Daoy (cell line): ENCODE measurements around the gene LY6G5B. TPM values are rescaled to one million over a fixed set of nuclear protein-coding genes. Genes with fewer than 3 reads are reported as not detected.

ENCODE experiments used
- DNase-seq: peaks from one replicate; pipeline ENCODE4 v3.0.0-alpha.2; 2015; ENCODE audit warnings: low read depth
- total RNA-seq: library from RNA; depleted of rRNA; stranded (reverse); fragments of >200 nt; shearing (Covaris generic); gene quantifications from 2 replicates; pipeline ENCODE4 v1.2.3, GENCODE V29; 2014

The LY6G5B gene
- total RNA-seq, 1 experiment from 2014 or later = 0.91 TPM

- no peak for DNase-seq
These were observed 28.4 kb upstream of the LY6G5B start for GRCh38 chr6:31641370-31641769.

GRCh38 chr6:31642798-31643570, 26.8 kb upstream of the LY6G5B start:
- no peak for DNase-seq

GRCh38 chr6:31643818-31644454, 25.8 kb upstream of the LY6G5B start:
- no peak for DNase-seq

- no peak for DNase-seq
These were observed 24.5 kb upstream of the LY6G5B start for GRCh38 chr6:31645325-31645724.

- peak; percentile 84 for DNase-seq
These were observed 18.1 kb upstream of the LY6G5B start for GRCh38 chr6:31651602-31652191.

- DNase-seq = peak; percentile 93
These were observed 16.7 kb upstream of the LY6G5B start for GRCh38 chr6:31652925-31653724.

- DNase-seq = no peak
These were observed 15.0 kb upstream of the LY6G5B start for GRCh38 chr6:31654574-31655348.

GRCh38 chr6:31655349-31656237, 14.2 kb upstream of the LY6G5B start, which contains the start of gene APOM:
TSS of gene APOM (plus strand) at chr6:31655894. CDS start at chr6:31655967, 73 bp downstream.
- DNase-seq = no peak

- no peak for DNase-seq
These were observed 12.2 kb upstream of the LY6G5B start for GRCh38 chr6:31657406-31658157.

- no peak for DNase-seq
These were observed 11.6 kb upstream of the LY6G5B start for GRCh38 chr6:31658158-31658688.

- DNase-seq = no peak
These were observed 10.7 kb upstream of the LY6G5B start for GRCh38 chr6:31658983-31659648.

GRCh38 chr6:31659649-31660380, 10.0 kb upstream of the LY6G5B start:
- DNase-seq = peak; percentile 42

- peak; percentile 94 for DNase-seq
These were observed 9.2 kb upstream of the LY6G5B start, which contains the start of gene C6orf47 for GRCh38 chr6:31660381-31661261. TSS of gene C6orf47 (minus strand) at chr6:31660778. CDS start at chr6:31659947, 831 bp downstream.

GRCh38 chr6:31661262-31662123, 8.3 kb upstream of the LY6G5B start:
- no peak for DNase-seq

GRCh38 chr6:31662124-31662723, 7.6 kb upstream of the LY6G5B start:
- no peak for DNase-seq
